HepG2 (cell line): ENCODE measurements around the gene GDF15. TPM values are rescaled to one million over a fixed set of nuclear protein-coding genes. Genes with fewer than 3 reads are reported as not detected.

ENCODE experiments used
- BORCS8-MEF2B ChIP-seq: sonication (generic); formaldehyde crosslinking; IDR thresholded peaks from 2 replicates; pipeline ENCODE4 v1.8.0; 2022; ENCODE audit warnings: mild to moderate bottlenecking, missing genetic modification reagents
- EP300 ChIP-seq, 3 experiments: sonication (generic) in 1 of 3; formaldehyde crosslinking in 1 of 3; IDR thresholded peaks; 2 replicates each; pipeline versions ENCODE4 v1.5.1 to v1.6.1; 2011 to 2020; ENCODE audit warnings: low read depth in 2 of 3, low read length in 2 of 3, borderline replicate concordance in 1 of 3, improper control_type of control experiment in 1 of 3, mild to moderate bottlenecking in 1 of 3, missing genetic modification reagents in 1 of 3, moderate library complexity in 1 of 3
- FOSL2 ChIP-seq: sonication (generic); formaldehyde crosslinking; IDR thresholded peaks from 2 replicates; pipeline ENCODE4 v1.4.0; 2020; ENCODE audit warnings: missing genetic modification reagents
- GABPA ChIP-seq, 2 experiments: IDR thresholded peaks; 2 replicates each; pipeline ENCODE4 v1.6.1; 2011 to 2016; ENCODE audit warnings: low read depth in 2 of 2, low read length in 1 of 2, missing biosample characterization in 1 of 2, missing genetic modification characterization in 1 of 2
- HMG20B ChIP-seq: conservative IDR thresholded peaks from 2 replicates; pipeline ENCODE4 v1.6.1; 2016; ENCODE audit warnings: missing genetic modification reagents, missing compliant biosample characterization
- HNRNPLL ChIP-seq: fragments of 200-400 bp; formaldehyde crosslinking; IDR thresholded peaks from 2 replicates; pipeline ENCODE4 v1.6.1; 2017; ENCODE audit warnings: mild to moderate bottlenecking, low read depth, low read length; ENCODE audit not compliant: poor library complexity, severe bottlenecking
- MATR3 ChIP-seq: sonication (generic); formaldehyde crosslinking; IDR thresholded peaks from 2 replicates; pipeline ENCODE4 v1.4.0; 2020; ENCODE audit warnings: missing genetic modification reagents
- MAZ ChIP-seq, 2 experiments: sonication (generic) in 1 of 2; formaldehyde crosslinking in 1 of 2; IDR thresholded peaks; 2 replicates each; pipeline versions ENCODE4 v1.5.0 to v1.6.1; 2012 to 2020; ENCODE audit warnings: low read depth in 2 of 2, mild to moderate bottlenecking in 2 of 2, borderline replicate concordance in 1 of 2, improper control_type of control experiment in 1 of 2, low read length in 1 of 2, missing genetic modification reagents in 1 of 2, moderate library complexity in 1 of 2
- MED1 ChIP-seq: sonication (generic); formaldehyde crosslinking; IDR thresholded peaks from 2 replicates; pipeline ENCODE4 v1.4.0; 2020; ENCODE audit warnings: missing genetic modification reagents
- MEF2D ChIP-seq: sonication (generic); formaldehyde crosslinking; IDR thresholded peaks from 2 replicates; pipeline ENCODE4 v1.5.1; 2020; ENCODE audit warnings: mild to moderate bottlenecking, missing genetic modification reagents
- NAIF1 ChIP-seq: sonication (generic); formaldehyde crosslinking; IDR thresholded peaks from 2 replicates; pipeline ENCODE4 v1.5.0; 2020; ENCODE audit warnings: mild to moderate bottlenecking, missing genetic modification reagents, borderline replicate concordance
- PAF1 ChIP-seq: IDR thresholded peaks from 2 replicates; pipeline ENCODE4 v1.6.1; 2016; ENCODE audit warnings: missing genetic modification reagents, missing compliant biosample characterization
- PCBP2 ChIP-seq: fragments of 200-400 bp; formaldehyde crosslinking; optimal IDR thresholded peaks from 2 replicates; pipeline ENCODE3; 2018; ENCODE audit warnings: low read length, low read depth; ENCODE audit not compliant: poor library complexity, severe bottlenecking
- PRPF4 ChIP-seq: fragments of 200-400 bp; formaldehyde crosslinking; IDR thresholded peaks from 2 replicates; pipeline ENCODE4 v1.6.1; 2016; ENCODE audit warnings: low read length, low read depth; ENCODE audit not compliant: poor library complexity, severe bottlenecking
- SATB2 ChIP-seq: sonication (generic); formaldehyde crosslinking; IDR thresholded peaks from 2 replicates; pipeline ENCODE4 v1.5.0; 2020; ENCODE audit warnings: missing genetic modification reagents
- U2AF1 ChIP-seq: fragments of 200-400 bp; formaldehyde crosslinking; optimal IDR thresholded peaks from 2 replicates; pipeline ENCODE3; 2017; ENCODE audit warnings: mild to moderate bottlenecking, low read depth, low read length
- ZBTB1 ChIP-seq: sonication (generic); formaldehyde crosslinking; IDR thresholded peaks from 2 replicates; pipeline ENCODE4 v1.4.0; 2020; ENCODE audit warnings: missing genetic modification reagents, borderline replicate concordance
- ZNF773 ChIP-seq: sonication (generic); formaldehyde crosslinking; IDR thresholded peaks from 2 replicates; pipeline ENCODE4 v1.4.0; 2020; ENCODE audit warnings: missing genetic modification reagents, borderline replicate concordance
- polyA plus RNA-seq, 8 experiments: library from polyadenylated mRNA; depleted of rRNA in 3 of 8; stranded (reverse) in 7 of 8; unstranded in 1 of 8; fragments of >200 nt; fragmentation: Illumina TruSeq in 4 of 8; extraction: Trizol in 4 of 8; gene quantifications; 2 replicates each; pipeline versions ENCODE4 v1.2.1 to v1.2.3, GENCODE V29; 2011 to 2016; ENCODE audit warnings: low read depth in 4 of 8, missing spikeins in 1 of 8, mixed read lengths in 1 of 8; ENCODE audit not compliant: insufficient read depth in 1 of 8
- total RNA-seq, 5 experiments: library from RNA; depleted of rRNA; stranded (reverse); fragments of >200 nt; fragmentation: Illumina TruSeq; extraction: Trizol; gene quantifications; 2 replicates each; pipeline ENCODE4 v1.2.3, GENCODE V29; 2016; ENCODE audit warnings: low read depth in 1 of 5
- TF ChIP-seq, protein P1 (sequence below): sonication (generic); formaldehyde crosslinking; conservative IDR thresholded peaks from 2 replicates; pipeline ENCODE4 v1.4.0; 2020; ENCODE audit warnings: missing genetic modification reagents
- TF ChIP-seq, protein P2 (sequence below): sonication (generic); formaldehyde crosslinking; IDR thresholded peaks from 2 replicates; pipeline ENCODE4 v1.8.0; 2022; ENCODE audit warnings: missing genetic modification reagents, mild to moderate bottlenecking, moderate library complexity, borderline replicate concordance
- TF ChIP-seq, protein P3 (sequence below): sonication (generic); formaldehyde crosslinking; IDR thresholded peaks from 2 replicates; pipeline ENCODE4 v1.4.0; 2020; ENCODE audit warnings: missing genetic modification reagents, borderline replicate concordance

Gene GDF15
- total and polyA plus RNA-seq, 2 of the 13 experiments (the other 11 are each of a cell fraction or from before 2014, with no cell fraction given): 146 to 422 TPM

DNA sequence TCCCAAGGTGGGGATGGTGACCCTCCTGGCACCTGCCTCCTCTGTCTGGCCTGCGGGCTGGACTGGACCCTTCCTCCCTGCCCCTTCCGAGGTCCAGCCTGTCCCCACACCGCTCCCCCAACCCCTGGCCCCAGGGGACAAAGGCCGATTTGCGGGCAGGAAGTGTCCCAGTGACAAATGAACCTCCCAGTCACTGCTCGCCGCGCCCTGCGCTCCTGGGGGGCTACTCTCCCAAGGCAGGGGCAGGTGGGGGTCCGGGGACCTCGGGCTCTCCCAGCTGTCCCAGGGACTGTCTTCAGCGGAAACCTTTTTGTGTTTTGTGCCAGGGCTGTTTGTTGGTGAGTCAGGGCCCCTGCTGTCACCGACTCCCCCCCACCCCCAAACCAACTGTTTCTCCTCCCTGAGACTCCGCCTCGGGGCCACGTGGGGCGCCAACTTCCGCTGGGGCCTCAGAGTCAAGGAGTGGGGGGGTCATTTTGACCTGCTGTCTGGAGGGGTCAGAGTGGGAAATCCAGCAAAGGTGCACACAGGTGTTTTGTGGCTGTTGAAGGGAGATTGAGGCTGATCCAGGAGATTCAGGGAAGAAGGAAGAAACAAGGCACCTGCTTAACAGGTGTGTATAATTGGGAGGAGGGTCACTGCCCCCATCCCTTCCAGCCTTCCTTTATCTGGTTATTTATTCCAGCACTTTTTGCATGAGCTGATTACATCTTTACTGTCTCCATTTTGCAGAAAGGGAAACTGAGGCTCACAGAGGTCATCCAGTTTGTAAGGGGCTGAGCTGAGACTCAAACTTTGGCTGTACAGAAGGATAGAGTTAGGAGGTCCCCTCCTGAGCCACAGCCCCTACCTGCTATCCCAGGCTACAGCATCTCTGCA lies 44.7 kb upstream of the GDF15 start (continued):
- TF ChIP-seq, protein P1, sequence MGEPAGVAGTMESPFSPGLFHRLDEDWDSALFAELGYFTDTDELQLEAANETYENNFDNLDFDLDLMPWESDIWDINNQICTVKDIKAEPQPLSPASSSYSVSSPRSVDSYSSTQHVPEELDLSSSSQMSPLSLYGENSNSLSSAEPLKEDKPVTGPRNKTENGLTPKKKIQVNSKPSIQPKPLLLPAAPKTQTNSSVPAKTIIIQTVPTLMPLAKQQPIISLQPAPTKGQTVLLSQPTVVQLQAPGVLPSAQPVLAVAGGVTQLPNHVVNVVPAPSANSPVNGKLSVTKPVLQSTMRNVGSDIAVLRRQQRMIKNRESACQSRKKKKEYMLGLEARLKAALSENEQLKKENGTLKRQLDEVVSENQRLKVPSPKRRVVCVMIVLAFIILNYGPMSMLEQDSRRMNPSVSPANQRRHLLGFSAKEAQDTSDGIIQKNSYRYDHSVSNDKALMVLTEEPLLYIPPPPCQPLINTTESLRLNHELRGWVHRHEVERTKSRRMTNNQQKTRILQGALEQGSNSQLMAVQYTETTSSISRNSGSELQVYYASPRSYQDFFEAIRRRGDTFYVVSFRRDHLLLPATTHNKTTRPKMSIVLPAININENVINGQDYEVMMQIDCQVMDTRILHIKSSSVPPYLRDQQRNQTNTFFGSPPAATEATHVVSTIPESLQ (CRISPR knock-in tag): 0 out of 2 replicates have a peak, but pooled peaks have one; percentile 36
- TF ChIP-seq, protein P2, sequence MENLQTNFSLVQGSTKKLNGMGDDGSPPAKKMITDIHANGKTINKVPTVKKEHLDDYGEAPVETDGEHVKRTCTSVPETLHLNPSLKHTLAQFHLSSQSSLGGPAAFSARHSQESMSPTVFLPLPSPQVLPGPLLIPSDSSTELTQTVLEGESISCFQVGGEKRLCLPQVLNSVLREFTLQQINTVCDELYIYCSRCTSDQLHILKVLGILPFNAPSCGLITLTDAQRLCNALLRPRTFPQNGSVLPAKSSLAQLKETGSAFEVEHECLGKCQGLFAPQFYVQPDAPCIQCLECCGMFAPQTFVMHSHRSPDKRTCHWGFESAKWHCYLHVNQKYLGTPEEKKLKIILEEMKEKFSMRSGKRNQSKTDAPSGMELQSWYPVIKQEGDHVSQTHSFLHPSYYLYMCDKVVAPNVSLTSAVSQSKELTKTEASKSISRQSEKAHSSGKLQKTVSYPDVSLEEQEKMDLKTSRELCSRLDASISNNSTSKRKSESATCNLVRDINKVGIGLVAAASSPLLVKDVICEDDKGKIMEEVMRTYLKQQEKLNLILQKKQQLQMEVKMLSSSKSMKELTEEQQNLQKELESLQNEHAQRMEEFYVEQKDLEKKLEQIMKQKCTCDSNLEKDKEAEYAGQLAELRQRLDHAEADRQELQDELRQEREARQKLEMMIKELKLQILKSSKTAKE (CRISPR knock-in tag): 0 out of 2 replicates have a peak, but pooled peaks have one; percentile 41
- TF ChIP-seq NAIF1 (CRISPR knock-in tag) (no peak), EP300 (IDR thresholded peaks at IDR 0.05; ENCODE audit: low read depth in 2 of 2, low read length in 2 of 2) (0 out of 4 replicates have a peak, but pooled peaks of 1 of the 2 experiments have one; percentile 15), EP300 (CRISPR knock-in tag; IDR thresholded peaks at IDR 0.05; ENCODE audit: borderline replicate concordance) (no peak), GABPA (IDR thresholded peaks at IDR 0.05; ENCODE audit: low read depth, low read length) (peak; percentile 30; the same call in 1 of the 2 replicates), GABPA (CRISPR knock-in tag; IDR thresholded peaks at IDR 0.05; ENCODE audit: low read depth) (peak; percentile 87), MEF2D (CRISPR knock-in tag) (peak; percentile 40; the same call in 1 of the 2 replicates), MATR3 (CRISPR knock-in tag) (no peak), ZNF773 (no peak), FOSL2 (CRISPR knock-in tag) (peak; percentile 58), HMG20B (CRISPR knock-in tag) (0 out of 2 replicates have a peak, but pooled peaks have one; percentile 36), PRPF4 (no peak), BORCS8-MEF2B (CRISPR knock-in tag) (peak; percentile 83), MED1 (CRISPR knock-in tag) (peak; percentile 80), PAF1 (no peak), PCBP2 (no peak), U2AF1 (no peak), MAZ (IDR thresholded peaks at IDR 0.05; ENCODE audit: borderline replicate concordance, low read depth, low read length) (0 out of 2 replicates have a peak, but pooled peaks have one; percentile 43), MAZ (CRISPR knock-in tag; IDR thresholded peaks at IDR 0.05; ENCODE audit: low read depth) (no peak), ZBTB1 (CRISPR knock-in tag) (no peak), HNRNPLL (no peak), SATB2 (CRISPR knock-in tag) (no peak)
- TF ChIP-seq, protein P3, sequence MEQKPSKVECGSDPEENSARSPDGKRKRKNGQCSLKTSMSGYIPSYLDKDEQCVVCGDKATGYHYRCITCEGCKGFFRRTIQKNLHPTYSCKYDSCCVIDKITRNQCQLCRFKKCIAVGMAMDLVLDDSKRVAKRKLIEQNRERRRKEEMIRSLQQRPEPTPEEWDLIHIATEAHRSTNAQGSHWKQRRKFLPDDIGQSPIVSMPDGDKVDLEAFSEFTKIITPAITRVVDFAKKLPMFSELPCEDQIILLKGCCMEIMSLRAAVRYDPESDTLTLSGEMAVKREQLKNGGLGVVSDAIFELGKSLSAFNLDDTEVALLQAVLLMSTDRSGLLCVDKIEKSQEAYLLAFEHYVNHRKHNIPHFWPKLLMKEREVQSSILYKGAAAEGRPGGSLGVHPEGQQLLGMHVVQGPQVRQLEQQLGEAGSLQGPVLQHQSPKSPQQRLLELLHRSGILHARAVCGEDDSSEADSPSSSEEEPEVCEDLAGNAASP (CRISPR knock-in tag): 0 out of 2 replicates have a peak, but pooled peaks have one; percentile 44
